GM18861 (cell line): ENCODE data around the gene DEGS2.
"Not testable (repeated sequence)": the region's sequence is repeated elsewhere in the genome, so short reads cannot be mapped to it uniquely, and the experiment has no call there.

Experiments used
- ATAC-seq: cut with Tn5 transposase; IDR thresholded peaks from one replicate; pipeline ENCODE4 v1.9.1; 2021; ENCODE audit not compliant: unreplicated experiment

Gene DEGS2

GRCh38 chr14:100180671-100181070 lies 21.2 kb upstream of the DEGS2 start:
- ATAC-seq = not testable (repeated sequence)

- no peak for ATAC-seq
These were observed 19.2 kb upstream of the DEGS2 start for GRCh38 chr14:100178691-100179090.

- no peak for ATAC-seq
These were observed 17.4 kb upstream of the DEGS2 start for GRCh38 chr14:100176811-100177327.

GRCh38 chr14:100173353-100173752 lies 13.9 kb upstream of the DEGS2 start:
- no peak for ATAC-seq

GRCh38 chr14:100172811-100173210 lies 13.4 kb upstream of the DEGS2 start:
- no peak for ATAC-seq

GRCh38 chr14:100170880-100171279 lies 11.4 kb upstream of the DEGS2 start:
- no peak for ATAC-seq

GRCh38 chr14:100168506-100168905 lies 9.1 kb upstream of the DEGS2 start:
- no peak for ATAC-seq

GRCh38 chr14:100165831-100166440 lies 6.5 kb upstream of the DEGS2 start:
- ATAC-seq = no peak

GRCh38 chr14:100165376-100165775 lies 5.9 kb upstream of the DEGS2 start:
- ATAC-seq = no peak

- ATAC-seq = no peak
These were observed 1.1 kb upstream of the DEGS2 start for GRCh38 chr14:100160534-100160916.

GRCh38 chr14:100159865-100160533 lies 554 bp upstream of the DEGS2 start:
- ATAC-seq = no peak

GRCh38 chr14:100158566-100159093 lies 815 bp downstream of the DEGS2 start:
- no peak for ATAC-seq

- not testable (repeated sequence) for ATAC-seq
These were observed 1.8 kb downstream of the DEGS2 start for GRCh38 chr14:100157548-100158232.

GRCh38 chr14:100156776-100157175 lies 2.7 kb downstream of the DEGS2 start:
- ATAC-seq = no peak

- ATAC-seq = no peak
These were observed 3.5 kb downstream of the DEGS2 start for GRCh38 chr14:100155756-100156616.

GRCh38 chr14:100155049-100155621 lies 4.3 kb downstream of the DEGS2 start:
- no peak for ATAC-seq

- no peak for ATAC-seq
These were observed 5.9 kb downstream of the DEGS2 start for GRCh38 chr14:100153560-100153959.

- no peak for ATAC-seq
These were observed 7.4 kb downstream of the DEGS2 start for GRCh38 chr14:100152091-100152490.

GRCh38 chr14:100150932-100151587 lies 8.4 kb downstream of the DEGS2 start:
- no peak for ATAC-seq
